OCI-LY3 (cell line): Measurements from ENCODE around the gene CECR2.

Source experiments
- H2AFZ ChIP-seq: fragments of 200-600, 300-600 bp; shearing (Covaris generic); 2 replicates; pipeline ENCODE4 v1.6.0; 2014; ENCODE audit warnings: antibody characterized with exemption, low read depth, low read length
- H3K27ac ChIP-seq: fragments of 200-600, 300-600 bp; sonication (generic); 2 replicates; pipeline ENCODE4 v1.5.1; 2014; ENCODE audit warnings: mild to moderate bottlenecking, low read length, moderate library complexity, mixed read lengths
- H3K27me3 ChIP-seq: fragments of 200-600, 300-600 bp; sonication (generic); 2 replicates; pipeline ENCODE4 v1.6.1; 2014; ENCODE audit warnings: low read depth, low read length, mixed read lengths
- H3K36me3 ChIP-seq: fragments of 200-600, 300-600 bp; sonication (generic); replicated peaks from 2 replicates; pipeline ENCODE3; 2014; ENCODE audit warnings: low read depth, low read length, mixed read lengths
- H3K4me1 ChIP-seq: fragments of 300-600, 200-600 bp; sonication (generic); 2 replicates; pipeline ENCODE4 v1.6.1; 2014; ENCODE audit warnings: low read length, mixed read lengths
- H3K4me2 ChIP-seq: fragments of 200-600, 300-600 bp; sonication (generic); 2 replicates; pipeline ENCODE4 v1.6.1; 2014; ENCODE audit warnings: low read length, mixed read lengths
- H3K4me3 ChIP-seq: fragments of 300-600, 200-600 bp; sonication (generic); 2 replicates; pipeline ENCODE4 v1.5.1; 2014; ENCODE audit warnings: antibody characterized with exemption, mild to moderate bottlenecking, low read length, moderate library complexity
- H3K79me2 ChIP-seq: fragments of 300-600, 200-600 bp; shearing (Covaris generic); 2 replicates; pipeline ENCODE4 v1.6.1; 2014; ENCODE audit warnings: mild to moderate bottlenecking, low read length, mixed read lengths
- H3K9ac ChIP-seq: fragments of 300-600, 200-600 bp; shearing (Covaris generic); 2 replicates; pipeline ENCODE4 v1.6.0; 2014; ENCODE audit warnings: mild to moderate bottlenecking, low read length, moderate library complexity
- H3K9me3 ChIP-seq: fragments of 200-600, 300-600 bp; shearing (Covaris generic); 2 replicates; pipeline ENCODE4 v1.6.1; 2014; ENCODE audit warnings: low read length, mixed read lengths; ENCODE audit not compliant: insufficient read depth
- H4K20me1 ChIP-seq: fragments of 200-600, 300-600 bp; sonication (generic); 2 replicates; pipeline ENCODE4 v1.6.1; 2016; ENCODE audit warnings: low read length, mixed read lengths; ENCODE audit not compliant: insufficient read depth
- CTCF ChIP-seq: fragments of 200-600, 300-600 bp; sonication (generic); IDR thresholded peaks from 2 replicates; pipeline ENCODE4 v1.5.1; 2014; ENCODE audit warnings: antibody characterized with exemption, low read length, low read depth
- EZH2phosphoT487 ChIP-seq: fragments of 200-600 bp; shearing (Covaris generic); IDR thresholded peaks from 2 replicates; pipeline ENCODE4 v1.6.1; 2018; ENCODE audit warnings: antibody characterized with exemption, mixed run types, low read depth

Gene CECR2

GRCh38 chr22:17346578-17346977 lies 22.7 kb upstream of the CECR2 start:
- H3K27me3 ChIP-seq, result peaks cover 8% of the 10 kb centered on the region; the same call in 1 of the 2 replicates
- H3K36me3 ChIP-seq, result no peaks in the 10 kb centered on the region
- H3K4me1 ChIP-seq, result peaks cover 5% of the 10 kb centered on the region; the same call in 1 of the 2 replicates
- no peak overlapping the region for H3K4me2 ChIP-seq
- no peaks in the 10 kb centered on the region for H3K79me2 ChIP-seq
- no peaks in the 10 kb centered on the region for H3K9me3 ChIP-seq
- H4K20me1 ChIP-seq, result no peaks in the 10 kb centered on the region
- no peak for TF ChIP-seq EZH2phosphoT487
- TF ChIP-seq CTCF, result no peak
- H3K9ac ChIP-seq, result no peak overlapping the region
- H2AFZ ChIP-seq, result no peak overlapping the region
- H3K27ac ChIP-seq, result no peak overlapping the region
- no peak overlapping the region for H3K4me3 ChIP-seq

- Histone ChIP-seq H3K36me3 (no peaks in the 10 kb centered on the region), H3K27ac (no peak overlapping the region), H3K4me1 (peaks cover 5% of the 10 kb centered on the region; the same call in 1 of the 2 replicates), H3K9me3 (no peaks in the 10 kb centered on the region), H3K4me3 (no peak overlapping the region), H3K27me3 (peaks cover 8% of the 10 kb centered on the region; the same call in 1 of the 2 replicates), H4K20me1 (no peaks in the 10 kb centered on the region), H2AFZ (no peak overlapping the region), H3K79me2 (no peaks in the 10 kb centered on the region), H3K9ac (no peak overlapping the region), H3K4me2 (no peak overlapping the region)
- TF ChIP-seq CTCF (no peak), EZH2phosphoT487 (no peak)
Measured at GRCh38 chr22:17347724-17348123, 21.5 kb upstream of the CECR2 start.

- Histone ChIP-seq H3K27me3 (peaks cover 8% of the 10 kb centered on the region; the same call in 1 of the 2 replicates), H3K9ac (no peak overlapping the region), H3K9me3 (no peaks in the 10 kb centered on the region), H3K4me1 (peaks cover 4% of the 10 kb centered on the region; the same call in 1 of the 2 replicates), H3K4me3 (no peak overlapping the region), H3K27ac (no peak overlapping the region), H4K20me1 (no peaks in the 10 kb centered on the region), H3K79me2 (no peaks in the 10 kb centered on the region), H3K4me2 (no peak overlapping the region), H3K36me3 (no peaks in the 10 kb centered on the region), H2AFZ (no peak overlapping the region)
- TF ChIP-seq EZH2phosphoT487, result no peak
- TF ChIP-seq CTCF, result no peak
Measured at GRCh38 chr22:17348464-17349103, 20.7 kb upstream of the CECR2 start.

GRCh38 chr22:17349172-17349571 lies 20.1 kb upstream of the CECR2 start:
- no peak for TF ChIP-seq CTCF
- TF ChIP-seq EZH2phosphoT487, result no peak
- Histone ChIP-seq H4K20me1 (no peaks in the 10 kb centered on the region), H3K27me3 (peaks cover 8% of the 10 kb centered on the region; the same call in 1 of the 2 replicates), H3K79me2 (no peaks in the 10 kb centered on the region), H3K36me3 (no peaks in the 10 kb centered on the region), H3K9ac (no peak overlapping the region), H3K9me3 (no peaks in the 10 kb centered on the region), H3K4me3 (no peak overlapping the region), H3K27ac (no peak overlapping the region), H3K4me2 (no peak overlapping the region), H3K4me1 (no peaks in the 10 kb centered on the region), H2AFZ (no peak overlapping the region)
